T-helper 2 cell treated with Interferon-gamma antibody and Interleukin-4, amounts not matched to agents 5 μg/mL and 100 μg/mL, for 36 hours (primary cell): ENCODE measurements around the gene MAP3K6.
A peak's percentile ranks its signal among the peaks of the same experiment; 100 is the strongest.

Experiments used
- DNase-seq: peaks from one replicate; pipeline ENCODE4 v3.0.0; 2021; ENCODE audit warnings: low spot score
- H3K27ac Mint-ChIP-seq: one replicate; pipeline ENCODE4 v1.8.0; 2021; ENCODE audit warnings: mild to moderate bottlenecking, mixed read lengths
- H3K27me3 Mint-ChIP-seq: one replicate; pipeline ENCODE4 v1.8.0; 2021; ENCODE audit warnings: low read depth, mixed read lengths
- H3K36me3 Mint-ChIP-seq: one replicate; pipeline ENCODE4 v1.8.0; 2021; ENCODE audit warnings: low read depth, mixed read lengths
- H3K4me1 Mint-ChIP-seq: one replicate; pipeline ENCODE4 v1.8.0; 2021; ENCODE audit warnings: low read depth, mixed read lengths
- H3K4me3 Mint-ChIP-seq: one replicate; pipeline ENCODE4 v1.8.0; 2022; ENCODE audit warnings: mild to moderate bottlenecking, moderate library complexity, mixed read lengths
- H3K9me3 Mint-ChIP-seq: one replicate; pipeline ENCODE4 v1.8.0; 2021; ENCODE audit warnings: mixed read lengths

The MAP3K6 gene

GRCh38 chr1:27400963-27401341 is 34.2 kb upstream of the MAP3K6 start:
- H3K27me3 Mint-ChIP-seq: no peaks in the 10 kb centered on the region
- DNase-seq: no peak
- no peak overlapping the region for H3K4me3 Mint-ChIP-seq
- H3K27ac Mint-ChIP-seq: no peak overlapping the region
- peaks cover 17% of the 10 kb centered on the region for H3K4me1 Mint-ChIP-seq
- H3K9me3 Mint-ChIP-seq: no peaks in the 10 kb centered on the region
- H3K36me3 Mint-ChIP-seq: peaks cover 2% of the 10 kb centered on the region

DNA sequence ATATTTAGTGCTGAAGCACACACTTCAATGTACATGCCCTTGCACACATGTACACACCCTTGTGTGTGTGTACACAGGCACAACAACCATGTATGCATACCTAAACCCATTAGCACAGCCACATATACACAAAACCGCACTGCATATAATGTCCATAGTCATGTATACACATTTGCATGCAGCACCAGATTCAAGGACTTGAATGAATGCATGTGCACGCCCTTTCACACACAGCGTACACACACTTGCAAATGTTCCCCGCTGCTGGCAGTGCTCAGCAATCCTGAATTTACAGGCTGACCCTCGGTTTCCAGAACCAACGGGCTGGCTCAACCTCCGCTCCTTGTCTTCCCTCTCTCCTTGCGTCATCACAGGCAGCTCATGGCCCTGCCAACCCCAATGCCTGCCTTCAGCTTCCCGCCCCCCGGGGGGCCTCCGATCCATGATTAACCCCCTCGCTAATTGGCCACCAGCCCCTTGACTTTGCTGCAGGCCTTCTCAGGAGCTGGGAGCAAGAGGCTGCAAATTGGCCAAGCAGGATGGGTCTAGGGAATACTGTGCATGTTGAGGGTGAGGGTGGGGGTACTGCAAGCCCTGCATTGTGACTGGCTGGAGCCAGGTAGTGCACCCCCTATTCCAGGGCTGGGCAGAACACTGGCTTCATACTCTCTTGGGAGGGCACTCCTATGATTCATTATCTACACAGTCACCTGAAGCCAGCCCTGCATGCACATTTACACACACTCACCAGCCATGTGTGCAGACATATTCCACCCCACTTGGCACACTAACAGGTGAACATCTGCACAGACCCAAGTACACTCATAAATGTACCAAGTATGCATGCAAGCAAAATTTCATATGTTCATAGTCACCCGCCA is 33.6 kb upstream of the MAP3K6 start:
- no peaks in the 10 kb centered on the region for H3K36me3 Mint-ChIP-seq
- no peak overlapping the region for H3K4me3 Mint-ChIP-seq
- peaks cover 17% of the 10 kb centered on the region for H3K4me1 Mint-ChIP-seq
- no peak for DNase-seq
- H3K27ac Mint-ChIP-seq: no peak overlapping the region
- no peaks in the 10 kb centered on the region for H3K27me3 Mint-ChIP-seq
- H3K9me3 Mint-ChIP-seq: no peaks in the 10 kb centered on the region

DNA sequence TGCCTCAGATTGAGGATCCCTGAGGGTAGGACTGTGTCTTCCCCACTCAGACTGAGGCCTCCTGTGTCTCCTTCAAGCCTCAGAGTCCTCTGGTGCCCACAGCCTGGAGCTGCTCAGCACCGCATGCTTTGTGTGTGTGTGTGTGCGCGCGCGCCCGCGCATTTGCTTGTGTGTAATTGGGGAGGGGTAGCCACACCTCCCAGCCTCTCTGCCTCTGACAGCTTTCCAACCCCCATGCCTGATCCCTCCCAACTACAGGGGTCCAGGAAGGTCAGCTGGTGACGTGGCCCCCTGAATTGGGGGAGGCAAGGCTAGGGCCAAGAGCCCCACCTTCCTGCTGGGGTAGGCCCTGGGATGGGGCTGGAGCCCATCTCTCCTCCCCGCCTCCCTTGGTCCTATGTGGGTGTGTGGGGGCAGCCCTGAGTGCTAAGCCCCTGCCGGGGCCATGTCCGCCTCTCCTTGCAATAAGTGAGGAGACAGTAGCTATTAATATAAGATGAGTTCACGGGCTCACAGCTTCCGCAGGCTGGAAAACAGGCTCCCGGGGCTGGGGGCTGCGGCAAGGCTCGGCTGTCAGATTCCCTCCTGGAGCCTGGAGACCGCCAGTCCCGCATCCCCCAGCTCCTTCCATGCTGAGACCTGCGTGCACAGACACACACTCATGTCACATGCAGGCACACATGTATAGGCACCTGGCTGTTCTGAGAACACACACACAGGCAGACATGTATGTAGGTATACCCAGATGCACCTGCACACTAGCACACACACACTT is 32.7 kb upstream of the MAP3K6 start:
- peaks cover 16% of the 10 kb centered on the region for H3K4me1 Mint-ChIP-seq
- no peaks in the 10 kb centered on the region for H3K9me3 Mint-ChIP-seq
- H3K36me3 Mint-ChIP-seq: no peaks in the 10 kb centered on the region
- no peak for DNase-seq
- H3K4me3 Mint-ChIP-seq: no peak overlapping the region
- no peak overlapping the region for H3K27ac Mint-ChIP-seq
- H3K27me3 Mint-ChIP-seq: no peaks in the 10 kb centered on the region

DNA sequence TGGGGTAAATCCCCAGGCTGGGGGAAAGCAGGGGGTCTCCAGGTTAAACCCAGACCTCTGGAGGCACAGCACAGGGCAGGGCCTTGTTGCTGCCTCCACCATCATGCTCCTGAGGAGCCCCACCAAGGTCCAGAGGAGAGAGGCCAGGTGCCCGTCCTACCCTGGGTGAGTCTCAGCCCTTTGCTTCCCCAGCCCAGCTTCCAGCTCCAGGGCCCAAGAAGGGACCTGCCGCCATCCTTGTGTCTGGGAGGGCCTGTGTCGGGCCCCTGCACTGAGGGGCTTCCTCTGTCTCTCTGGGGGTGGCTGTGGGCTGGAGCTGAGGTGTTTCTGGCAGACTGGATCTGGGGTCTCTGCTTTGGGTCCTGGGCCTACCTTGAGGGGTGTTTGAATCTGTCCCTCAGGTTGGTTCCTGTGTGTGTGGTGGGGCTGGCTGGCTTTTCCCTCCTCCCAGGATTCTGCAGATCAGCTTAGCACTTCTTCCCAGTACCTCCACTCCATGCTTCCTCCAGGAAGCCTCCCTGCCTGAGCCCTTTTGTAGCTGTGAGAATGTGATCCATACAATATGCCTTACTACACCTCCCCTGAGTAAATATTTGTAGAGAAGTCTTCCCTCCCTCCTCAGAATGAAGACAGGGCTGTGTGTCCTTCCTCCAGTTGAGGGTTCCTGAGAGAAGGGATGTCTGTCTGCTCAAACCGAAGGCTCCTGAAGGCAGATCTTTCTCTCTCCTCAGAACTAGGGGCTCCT is 31.8 kb upstream of the MAP3K6 start:
- no peaks in the 10 kb centered on the region for H3K9me3 Mint-ChIP-seq
- peak overlapping the region; percentile 35 for H3K27ac Mint-ChIP-seq
- no peaks in the 10 kb centered on the region for H3K36me3 Mint-ChIP-seq
- no peak overlapping the region for H3K4me3 Mint-ChIP-seq
- DNase-seq: no peak
- H3K27me3 Mint-ChIP-seq: no peaks in the 10 kb centered on the region
- H3K4me1 Mint-ChIP-seq: peaks cover 10% of the 10 kb centered on the region

GRCh38 chr1:27397749-27398148 is 31.0 kb upstream of the MAP3K6 start:
- peaks cover 8% of the 10 kb centered on the region for H3K4me1 Mint-ChIP-seq
- H3K36me3 Mint-ChIP-seq: no peaks in the 10 kb centered on the region
- no peak overlapping the region for H3K4me3 Mint-ChIP-seq
- H3K27ac Mint-ChIP-seq: no peak overlapping the region
- no peak for DNase-seq
- no peaks in the 10 kb centered on the region for H3K9me3 Mint-ChIP-seq
- H3K27me3 Mint-ChIP-seq: no peaks in the 10 kb centered on the region

GRCh38 chr1:27397110-27397509 is 30.3 kb upstream of the MAP3K6 start:
- H3K27me3 Mint-ChIP-seq: peaks cover 2% of the 10 kb centered on the region
- H3K27ac Mint-ChIP-seq: no peak overlapping the region
- no peak overlapping the region for H3K4me3 Mint-ChIP-seq
- no peak for DNase-seq
- peaks cover 10% of the 10 kb centered on the region for H3K4me1 Mint-ChIP-seq
- H3K9me3 Mint-ChIP-seq: no peaks in the 10 kb centered on the region
- no peaks in the 10 kb centered on the region for H3K36me3 Mint-ChIP-seq

GRCh38 chr1:27395441-27396195 is 28.9 kb upstream of the MAP3K6 start:
- DNase-seq: peak; percentile 74
- Mint-ChIP-seq H3K4me3 (no peak overlapping the region), H3K4me1 (peaks cover 15% of the 10 kb centered on the region), H3K36me3 (no peaks in the 10 kb centered on the region), H3K27ac (peak overlapping the region; percentile 36), H3K27me3 (peaks cover 2% of the 10 kb centered on the region), H3K9me3 (no peaks in the 10 kb centered on the region)

DNA sequence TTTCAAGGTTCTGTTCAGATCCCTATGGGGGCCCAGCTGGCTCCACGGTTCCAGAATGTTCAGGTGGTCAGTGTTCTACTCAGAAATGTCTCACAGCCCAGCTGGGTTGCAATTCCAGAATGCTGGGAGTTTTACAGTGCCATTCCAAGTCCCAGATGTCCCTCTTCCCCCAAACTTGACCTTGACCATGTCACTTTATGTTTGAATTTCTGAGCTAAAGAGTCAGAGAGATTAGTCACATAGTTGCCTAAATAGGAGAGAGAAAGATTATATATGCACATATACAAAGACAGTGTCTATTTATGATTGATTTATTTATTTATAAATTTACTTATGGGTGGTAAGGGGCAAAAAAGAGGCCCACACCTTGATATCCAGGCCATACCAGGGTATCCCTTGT is 28.2 kb upstream of the MAP3K6 start:
- Mint-ChIP-seq H3K9me3 (no peaks in the 10 kb centered on the region), H3K36me3 (no peaks in the 10 kb centered on the region), H3K27ac (no peak overlapping the region), H3K27me3 (peaks cover 2% of the 10 kb centered on the region), H3K4me1 (peaks cover 15% of the 10 kb centered on the region), H3K4me3 (no peak overlapping the region)
- DNase-seq: no peak

DNA sequence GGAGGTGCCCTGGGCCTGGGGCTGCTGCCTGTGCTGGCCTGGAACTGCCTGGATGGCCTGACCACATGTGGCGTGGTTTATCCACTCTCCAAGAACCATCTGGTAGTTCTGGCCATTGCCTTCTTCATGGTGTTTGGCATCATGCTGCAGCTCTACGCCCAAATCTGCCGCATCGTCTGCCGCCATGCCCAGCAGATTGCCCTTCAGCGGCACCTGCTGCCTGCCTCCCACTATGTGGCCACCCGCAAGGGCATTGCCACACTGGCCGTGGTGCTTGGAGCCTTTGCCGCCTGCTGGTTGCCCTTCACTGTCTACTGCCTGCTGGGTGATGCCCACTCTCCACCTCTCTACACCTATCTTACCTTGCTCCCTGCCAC is 27.5 kb upstream of the MAP3K6 start:
- Mint-ChIP-seq H3K4me3 (no peak overlapping the region), H3K36me3 (no peaks in the 10 kb centered on the region), H3K27ac (no peak overlapping the region), H3K9me3 (no peaks in the 10 kb centered on the region), H3K4me1 (peaks cover 15% of the 10 kb centered on the region), H3K27me3 (peaks cover 2% of the 10 kb centered on the region)
- DNase-seq: no peak

GRCh38 chr1:27393641-27394281 is 27.0 kb upstream of the MAP3K6 start:
- no peak for DNase-seq
- Mint-ChIP-seq H3K4me3 (peak overlapping the region; percentile 79), H3K27me3 (peaks cover 2% of the 10 kb centered on the region), H3K27ac (no peak overlapping the region), H3K9me3 (no peaks in the 10 kb centered on the region), H3K4me1 (peaks cover 15% of the 10 kb centered on the region), H3K36me3 (no peaks in the 10 kb centered on the region)

DNA sequence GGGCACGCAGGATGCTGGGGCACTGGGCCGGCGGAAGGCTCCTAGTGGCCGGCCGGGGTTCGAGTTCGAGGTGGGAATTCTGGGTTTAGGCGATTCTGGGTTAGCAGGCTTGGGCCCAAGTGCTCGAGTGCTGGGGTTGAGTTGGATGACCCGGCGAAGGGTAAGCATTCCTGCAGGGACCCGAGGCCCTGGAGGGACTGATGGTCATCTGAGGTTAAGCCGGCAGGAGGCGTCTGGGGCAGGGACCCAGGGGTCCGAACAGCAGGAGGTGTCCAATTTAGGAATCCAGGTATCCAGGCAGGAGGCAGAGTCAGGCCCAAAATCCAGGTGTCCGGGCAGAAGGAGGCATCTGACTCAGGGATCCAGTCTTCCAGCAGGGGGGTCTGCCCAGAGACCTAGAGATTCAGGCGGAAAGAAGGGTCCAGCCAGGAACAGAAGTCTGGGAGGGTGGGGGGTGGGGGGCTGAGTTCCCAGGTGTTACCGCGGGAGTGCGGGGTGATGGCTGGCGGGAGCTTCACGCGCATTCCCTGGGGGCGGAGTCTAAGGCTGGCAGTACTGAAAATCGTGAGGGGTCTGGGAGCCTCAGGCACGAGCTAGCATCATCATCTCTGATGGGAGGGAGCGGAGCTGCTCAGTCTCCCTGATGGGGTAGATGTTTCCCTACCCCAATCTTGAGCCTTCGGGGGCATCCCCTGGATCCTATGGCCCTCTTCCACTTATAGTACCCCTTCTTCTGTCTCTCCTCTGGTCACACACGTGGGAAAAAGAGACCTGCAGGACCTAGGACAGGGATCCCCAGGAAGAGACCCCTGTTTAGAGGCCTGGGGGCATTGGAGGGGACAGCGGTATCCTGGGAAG is 26.2 kb upstream of the MAP3K6 start:
- DNase-seq: no peak
- H3K4me3 Mint-ChIP-seq: peak overlapping the region; percentile 79
- peaks cover 4% of the 10 kb centered on the region for H3K27me3 Mint-ChIP-seq
- no peaks in the 10 kb centered on the region for H3K9me3 Mint-ChIP-seq
- peak overlapping the region; percentile 49 for H3K27ac Mint-ChIP-seq
- no peaks in the 10 kb centered on the region for H3K36me3 Mint-ChIP-seq
- H3K4me1 Mint-ChIP-seq: peaks cover 15% of the 10 kb centered on the region

- no peaks in the 10 kb centered on the region for H3K36me3 Mint-ChIP-seq
- peak within 1 kb of the TSS; percentile 80 for H3K27ac Mint-ChIP-seq
- H3K4me1 Mint-ChIP-seq: peaks cover 15% of the 10 kb centered on the region
- H3K4me3 Mint-ChIP-seq: peak within 1 kb of the TSS; percentile 79
- H3K27me3 Mint-ChIP-seq: peaks cover 4% of the 10 kb centered on the region
- H3K9me3 Mint-ChIP-seq: no peaks in the 10 kb centered on the region
- peak; percentile 93 for DNase-seq
These were observed 25.5 kb upstream of the MAP3K6 start, which contains the start of gene GPR3 for GRCh38 chr1:27392096-27392777. TSS of gene GPR3 (plus strand) at chr1:27392622. CDS start at chr1:27393799, 1,177 bp downstream.
